ENCODE data around the gene GSE1.

GRCh38 chr16:85625485-85626117 lies 12.5 kb downstream of the GSE1 start:
- TF ChIP-seq CTCF (IDR thresholded peaks at IDR 0.05; ENCODE audit: poor library complexity) (no peak), EZH2phosphoT487 (IDR thresholded peaks at IDR 0.05; ENCODE audit: low read depth, severe bottlenecking, unreplicated experiment) (no peak)
